Measurements from ENCODE around the gene PELI1. TPM values are rescaled to one million over a fixed set of nuclear protein-coding genes. Genes with fewer than 3 reads are reported as not detected.

PELI1 gene
- total RNA-seq, 1 donor from 2014 or later = 72.4 TPM

DNA sequence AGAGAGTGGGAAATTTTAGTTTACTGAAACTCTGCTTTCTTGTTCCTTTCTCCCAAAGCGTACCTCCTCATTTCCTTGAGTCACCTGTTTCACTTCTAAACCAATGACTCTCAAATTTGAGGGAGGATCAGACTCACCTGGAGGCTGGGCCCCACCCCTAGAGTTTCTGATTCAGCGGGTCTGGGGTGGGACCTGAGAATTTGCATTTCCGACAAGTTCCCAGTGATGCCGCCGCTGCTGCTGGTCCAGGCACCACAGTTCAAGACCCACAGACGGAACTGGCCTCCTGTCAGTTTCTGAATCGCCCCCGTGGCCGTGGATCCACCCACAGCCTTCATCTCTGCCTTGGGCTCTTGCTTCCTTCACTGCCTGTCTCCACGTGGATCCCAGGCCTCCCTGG lies 44.9 kb upstream of the PELI1 start:
- peaks cover 31% of the 10 kb centered on the region for H3K4me1 Mint-ChIP-seq (ENCODE audit: low read depth)
- TF ChIP-seq, protein P1, sequence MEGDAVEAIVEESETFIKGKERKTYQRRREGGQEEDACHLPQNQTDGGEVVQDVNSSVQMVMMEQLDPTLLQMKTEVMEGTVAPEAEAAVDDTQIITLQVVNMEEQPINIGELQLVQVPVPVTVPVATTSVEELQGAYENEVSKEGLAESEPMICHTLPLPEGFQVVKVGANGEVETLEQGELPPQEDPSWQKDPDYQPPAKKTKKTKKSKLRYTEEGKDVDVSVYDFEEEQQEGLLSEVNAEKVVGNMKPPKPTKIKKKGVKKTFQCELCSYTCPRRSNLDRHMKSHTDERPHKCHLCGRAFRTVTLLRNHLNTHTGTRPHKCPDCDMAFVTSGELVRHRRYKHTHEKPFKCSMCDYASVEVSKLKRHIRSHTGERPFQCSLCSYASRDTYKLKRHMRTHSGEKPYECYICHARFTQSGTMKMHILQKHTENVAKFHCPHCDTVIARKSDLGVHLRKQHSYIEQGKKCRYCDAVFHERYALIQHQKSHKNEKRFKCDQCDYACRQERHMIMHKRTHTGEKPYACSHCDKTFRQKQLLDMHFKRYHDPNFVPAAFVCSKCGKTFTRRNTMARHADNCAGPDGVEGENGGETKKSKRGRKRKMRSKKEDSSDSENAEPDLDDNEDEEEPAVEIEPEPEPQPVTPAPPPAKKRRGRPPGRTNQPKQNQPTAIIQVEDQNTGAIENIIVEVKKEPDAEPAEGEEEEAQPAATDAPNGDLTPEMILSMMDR (IDR thresholded peaks at IDR 0.05; ENCODE audit: unreplicated experiment) = no peak
- no peak overlapping the region for H3K4me3 Mint-ChIP-seq (ENCODE audit: low read depth)
- H3K27ac Mint-ChIP-seq = no peak overlapping the region
- no peaks in the 10 kb centered on the region for H3K36me3 Mint-ChIP-seq (ENCODE audit: insufficient read depth)
- H3K27me3 Mint-ChIP-seq = no peaks in the 10 kb centered on the region
- DNase-seq (ENCODE audit: low spot score, unreplicated experiment) = no peak
- no peaks in the 10 kb centered on the region for H3K9me3 Mint-ChIP-seq (ENCODE audit: low read depth)

GRCh38 chr2:64186699-64187605 lies 42.7 kb upstream of the PELI1 start:
- no peak for DNase-seq (ENCODE audit: low spot score, unreplicated experiment)
- H3K36me3 Mint-ChIP-seq (ENCODE audit: insufficient read depth) = no peaks in the 10 kb centered on the region
- no peak overlapping the region for H3K4me3 Mint-ChIP-seq (ENCODE audit: low read depth)
- TF ChIP-seq, protein P1 (IDR thresholded peaks at IDR 0.05; ENCODE audit: unreplicated experiment) = no peak
- H3K4me1 Mint-ChIP-seq (ENCODE audit: low read depth) = peaks cover 31% of the 10 kb centered on the region
- no peaks in the 10 kb centered on the region for H3K9me3 Mint-ChIP-seq (ENCODE audit: low read depth)
- no peak overlapping the region for H3K27ac Mint-ChIP-seq
- no peaks in the 10 kb centered on the region for H3K27me3 Mint-ChIP-seq

DNA sequence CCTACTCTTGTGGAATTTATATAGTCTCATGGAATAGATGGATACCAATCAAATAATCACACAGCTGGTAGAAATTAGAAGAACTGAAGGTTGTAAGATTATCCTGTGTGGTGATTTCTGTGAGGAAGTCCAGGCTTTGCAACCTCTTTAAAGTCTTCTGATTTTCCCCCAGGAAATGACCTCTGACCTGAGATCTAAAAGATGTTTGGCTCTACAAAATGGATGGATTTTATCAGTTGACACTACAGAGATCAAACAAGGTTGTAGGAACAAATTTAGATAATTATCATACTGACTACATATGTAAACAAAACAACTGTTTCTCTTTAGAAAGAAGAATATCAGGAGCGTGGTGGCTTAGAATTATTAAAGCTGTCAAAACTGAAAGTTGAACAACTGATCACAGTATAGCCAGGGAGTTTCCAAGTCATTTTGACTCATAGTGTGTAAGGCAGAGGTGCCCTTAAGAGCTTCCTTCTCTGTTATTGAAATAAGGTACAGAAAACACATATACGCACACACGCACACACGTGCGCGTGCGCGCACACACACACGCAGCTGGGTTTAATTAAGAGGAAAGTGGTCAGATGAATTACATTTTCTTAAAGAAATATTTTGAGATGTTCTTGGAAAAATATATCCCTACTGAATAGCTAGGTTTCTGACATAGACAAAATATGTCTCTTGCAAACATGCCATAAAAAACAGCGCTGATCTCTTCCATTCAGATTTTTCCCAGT lies 35.5 kb upstream of the PELI1 start:
- Mint-ChIP-seq H3K4me3 (ENCODE audit: low read depth) (no peak overlapping the region), H3K27me3 (peaks cover 3% of the 10 kb centered on the region), H3K36me3 (ENCODE audit: insufficient read depth) (no peaks in the 10 kb centered on the region), H3K4me1 (ENCODE audit: low read depth) (peaks cover 10% of the 10 kb centered on the region), H3K9me3 (ENCODE audit: low read depth) (no peaks in the 10 kb centered on the region), H3K27ac (no peak overlapping the region)
- DNase-seq (ENCODE audit: low spot score, unreplicated experiment) = no peak
- TF ChIP-seq, protein P1 (IDR thresholded peaks at IDR 0.05; ENCODE audit: unreplicated experiment) = no peak

DNA sequence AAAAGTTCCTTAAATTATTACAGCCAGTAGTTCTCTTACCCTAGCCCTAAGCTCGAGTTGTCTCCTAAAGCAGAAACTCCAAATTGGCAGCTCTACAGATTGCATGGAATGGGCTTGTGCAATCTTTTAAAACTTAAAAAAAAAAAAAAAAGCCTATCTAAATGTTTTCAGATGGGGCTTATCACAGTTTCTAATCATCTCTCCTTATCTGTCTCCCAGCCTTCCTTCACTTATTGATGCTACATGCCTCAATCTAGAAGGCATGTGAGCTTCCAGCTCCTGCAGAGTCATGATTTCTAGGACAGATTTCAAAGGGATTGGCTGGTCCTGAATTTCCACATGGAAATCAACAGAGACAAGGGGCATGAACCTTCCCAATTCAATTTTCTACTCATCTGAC lies 33.1 kb upstream of the PELI1 start:
- peaks cover 3% of the 10 kb centered on the region for H3K27me3 Mint-ChIP-seq
- TF ChIP-seq, protein P1 (IDR thresholded peaks at IDR 0.05; ENCODE audit: unreplicated experiment) = no peak
- H3K9me3 Mint-ChIP-seq (ENCODE audit: low read depth) = no peaks in the 10 kb centered on the region

GRCh38 chr2:64175419-64176197 lies 31.4 kb upstream of the PELI1 start:
- Mint-ChIP-seq H3K36me3 (ENCODE audit: insufficient read depth) (no peaks in the 10 kb centered on the region), H3K27ac (no peak overlapping the region), H3K4me1 (ENCODE audit: low read depth) (peaks cover 10% of the 10 kb centered on the region), H3K4me3 (ENCODE audit: low read depth) (no peak overlapping the region), H3K27me3 (peaks cover 3% of the 10 kb centered on the region), H3K9me3 (ENCODE audit: low read depth) (no peaks in the 10 kb centered on the region)
- TF ChIP-seq, protein P1 (IDR thresholded peaks at IDR 0.05; ENCODE audit: unreplicated experiment) = no peak
- no peak for DNase-seq (ENCODE audit: low spot score, unreplicated experiment)

More for the DNA sequence above, 33.1 kb upstream of the PELI1 start:
- H3K4me1 Mint-ChIP-seq (ENCODE audit: low read depth) = peaks cover 10% of the 10 kb centered on the region
- DNase-seq (ENCODE audit: low spot score, unreplicated experiment) = no peak
- no peaks in the 10 kb centered on the region for H3K36me3 Mint-ChIP-seq (ENCODE audit: insufficient read depth)
- no peak overlapping the region for H3K4me3 Mint-ChIP-seq (ENCODE audit: low read depth)
- H3K27ac Mint-ChIP-seq = no peak overlapping the region

Data from progenitor cell of endocrine pancreas (in vitro differentiated cells).